MM.1S (cell line): ENCODE data around the gene CXCR5.

Experiments used
- CTCF ChIP-seq: fragments of 300-600 bp; sonication (generic); IDR thresholded peaks from 2 replicates; pipeline ENCODE4 v1.5.1; 2016; ENCODE audit warnings: antibody characterized with exemption, low read length, mixed read lengths
- EZH2phosphoT487 ChIP-seq: fragments of 300-600 bp; sonication (generic); IDR thresholded peaks from 2 replicates; pipeline ENCODE4 v1.6.1; 2018; ENCODE audit warnings: antibody characterized with exemption, low read length

- TF ChIP-seq CTCF: no peak
- TF ChIP-seq EZH2phosphoT487: no peak
Measured at GRCh38 chr11:118885319-118885718, 1.6 kb downstream of the CXCR5 start.
